Tibial artery (tissue), 4 donors: ENCODE data around the gene SNX24.

Source experiments
- DNase-seq, 2 donors: peaks; one replicate each; pipeline ENCODE4 v3.0.0-alpha.2; 2019
- H3K27ac ChIP-seq, 2 donors: fragments of 200-600 bp; sonication (generic) in 1 of 2; 1 replicate in 1 of 2; 2 replicates in 1 of 2; pipeline ENCODE4 v1.5.1; 2018 to 2019; ENCODE audit warnings: mild to moderate bottlenecking in 1 of 2
- H3K27me3 ChIP-seq, 2 donors: fragments of 200-600 bp; sonication (generic) in 1 of 2; one replicate each; pipeline versions ENCODE4 v1.5.1 to v1.6.0; 2016 to 2019
- H3K36me3 ChIP-seq, 3 donors: fragments of 200-600 bp; sonication (generic) in 2 of 3; one replicate each; pipeline ENCODE4 v1.5.1; 2016 to 2019; ENCODE audit warnings: mild to moderate bottlenecking in 2 of 3
- H3K4me1 ChIP-seq, 4 donors: fragments of 200-600 bp; sonication (generic) in 2 of 4; 1 replicate in 3 of 4; 2 replicates in 1 of 4; pipeline ENCODE4 v1.5.1; 2016 to 2019
- H3K4me3 ChIP-seq, 2 donors: fragments of 200-600 bp; sonication (generic) in 1 of 2; 1 replicate in 1 of 2; 2 replicates in 1 of 2; pipeline ENCODE4 v1.5.1; 2018 to 2019; ENCODE audit warnings: mild to moderate bottlenecking in 2 of 2
- H3K9me3 ChIP-seq, 3 donors: fragments of 200-600 bp; sonication (generic) in 1 of 3; one replicate each; pipeline ENCODE4 v1.5.1; 2016 to 2019
- CTCF ChIP-seq, 2 experiments: fragments of 200-600 bp in 1 of 2; fragments of 450-650 bp in 1 of 2; IDR thresholded peaks; one replicate each; pipeline ENCODE4 v1.5.1; 2017 to 2019; ENCODE audit warnings: antibody characterized with exemption in 2 of 2, mild to moderate bottlenecking in 1 of 2, moderate library complexity in 1 of 2
- intact Hi-C: fragments of 100-400 bp; cut with DNase I; formaldehyde crosslinking; loops from one replicate; pipeline ENCODE4 v1.15.0; 2023; ENCODE audit warnings: low total_unique reads

Gene SNX24

GRCh38 chr5:122858451-122858850 lies 13.0 kb downstream of the SNX24 start:
- H3K27me3 ChIP-seq: no peaks in the 10 kb centered on the region
- TF ChIP-seq CTCF (IDR thresholded peaks at IDR 0.05): no peak
- no peaks in the 10 kb centered on the region for H3K9me3 ChIP-seq
- no peak overlapping the region for H3K4me3 ChIP-seq
- intact Hi-C loops: no loop called here
- H3K36me3 ChIP-seq: no peaks in the 10 kb centered on the region
- H3K4me1 ChIP-seq: no peaks in the 10 kb centered on the region
- DNase-seq: no peak
- H3K27ac ChIP-seq: no peak overlapping the region

GRCh38 chr5:122863240-122863639 lies 17.8 kb downstream of the SNX24 start:
- TF ChIP-seq CTCF (IDR thresholded peaks at IDR 0.05): no peak
- Histone ChIP-seq H3K4me1 (no peaks in the 10 kb centered on the region), H3K9me3 (no peaks in the 10 kb centered on the region), H3K27me3 (no peaks in the 10 kb centered on the region), H3K27ac (no peak overlapping the region), H3K36me3 (peaks cover 0 to 21% (median 0%) of the 10 kb centered on the region in 3 donors), H3K4me3 (no peak overlapping the region)
- no peak for DNase-seq
- intact Hi-C loops: no loop called here

GRCh38 chr5:122863721-122864120 lies 18.3 kb downstream of the SNX24 start:
- no peak for TF ChIP-seq CTCF (IDR thresholded peaks at IDR 0.05)
- intact Hi-C loops: no loop called here

GRCh38 chr5:122864400-122864799 lies 19.0 kb downstream of the SNX24 start:
- Histone ChIP-seq H3K36me3 (peaks cover 0 to 25% (median 0%) of the 10 kb centered on the region in 3 donors), H3K9me3 (no peaks in the 10 kb centered on the region), H3K27ac (no peak overlapping the region), H3K4me1 (no peaks in the 10 kb centered on the region), H3K27me3 (no peaks in the 10 kb centered on the region), H3K4me3 (no peak overlapping the region)
- TF ChIP-seq CTCF (IDR thresholded peaks at IDR 0.05): no peak
- intact Hi-C loops: no loop called here
- no peak for DNase-seq

More at GRCh38 chr5:122863721-122864120, 18.3 kb downstream of the SNX24 start:
- H3K9me3 ChIP-seq: no peaks in the 10 kb centered on the region
- DNase-seq: no peak
- no peaks in the 10 kb centered on the region for H3K27me3 ChIP-seq
- no peak overlapping the region for H3K27ac ChIP-seq
- H3K4me1 ChIP-seq: no peaks in the 10 kb centered on the region
- H3K4me3 ChIP-seq: no peak overlapping the region
- peaks cover 0 to 25% (median 0%) of the 10 kb centered on the region in 3 donors for H3K36me3 ChIP-seq

- H3K27ac ChIP-seq: no peak overlapping the region
- no peaks in the 10 kb centered on the region for H3K27me3 ChIP-seq
- intact Hi-C loops: no loop called here
- TF ChIP-seq CTCF (IDR thresholded peaks at IDR 0.05): no peak
- H3K9me3 ChIP-seq: no peaks in the 10 kb centered on the region
- no peak overlapping the region for H3K4me3 ChIP-seq
- peaks cover 0 to 25% (median 0%) of the 10 kb centered on the region in 3 donors for H3K36me3 ChIP-seq
- H3K4me1 ChIP-seq: no peaks in the 10 kb centered on the region
- no peak for DNase-seq
Measured at GRCh38 chr5:122864842-122865241, 19.4 kb downstream of the SNX24 start.
